ENCODE results near the gene ITPK1. TPM values are rescaled to one million over a fixed set of nuclear protein-coding genes. Genes with fewer than 3 reads are reported as not detected.
A peak's percentile ranks its signal among the peaks of the same experiment; 100 is the strongest.

The ITPK1 gene
- polyA plus RNA-seq, 2 of the 4 experiments (the other 2 are of a cell fraction), result 46.2 to 47.0 TPM

GRCh38 chr14:92945959-92946846 is 169.5 kb downstream of the ITPK1 start (continued):
- TF ChIP-seq SMC3 (IDR thresholded peaks at IDR 0.05) (no peak), CHD4 (IDR thresholded peaks at IDR 0.05; ENCODE audit: borderline replicate concordance) (no peak; the same call in 1 of the 2 replicates), ZNF302 (CRISPR knock-in tag; IDR thresholded peaks at IDR 0.05) (peak; percentile 48; the same call in 1 of the 2 replicates), FOSL2 (IDR thresholded peaks at IDR 0.05) (no peak), FOSL2 (CRISPR knock-in tag; IDR thresholded peaks at IDR 0.05) (no peak; the same call in 1 of the 2 replicates), EHMT2 (IDR thresholded peaks at IDR 0.05; ENCODE audit: low read depth) (no peak), POLR2AphosphoS2 (conservative IDR thresholded peaks at IDR 0.05; ENCODE audit: low read length) (no peak), RNF2 (IDR thresholded peaks at IDR 0.05; ENCODE audit: borderline replicate concordance, low read depth) (peak; percentile 40; the same call in 1 of the 2 replicates), ESRRA (IDR thresholded peaks at IDR 0.05; ENCODE audit: borderline replicate concordance, low read length) (no peak), RCOR1 (IDR thresholded peaks at IDR 0.05; ENCODE audit: low read depth, low read length) (no peak), PHF8 (IDR thresholded peaks at IDR 0.05; ENCODE audit: borderline replicate concordance, low read depth) (no peak), KDM1A (IDR thresholded peaks at IDR 0.05; ENCODE audit: low read depth) (peak; percentile 52; the same call in 1 of the 2 replicates), HOXB13 (CRISPR knock-in tag; IDR thresholded peaks at IDR 0.05; ENCODE audit: low read depth) (peak; percentile 87), KDM5A (IDR thresholded peaks at IDR 0.05) (no peak), E2F6 (IDR thresholded peaks at IDR 0.05; ENCODE audit: borderline replicate concordance, low read depth) (peak; percentile 95), ZC3H11A (IDR thresholded peaks at IDR 0.05) (no peak), HOXA7 (CRISPR knock-in tag; IDR thresholded peaks at IDR 0.05) (no peak), CEBPB (IDR thresholded peaks at IDR 0.05) (no peak), HDAC2 (IDR thresholded peaks at IDR 0.05) (no peak), EHF (CRISPR knock-in tag; IDR thresholded peaks at IDR 0.05) (peak; percentile 73; the same call in 1 of the 2 replicates), GATA3 (IDR thresholded peaks at IDR 0.05; ENCODE audit: borderline replicate concordance) (peak; percentile 39; the same call in 1 of the 2 replicates), EP300 (IDR thresholded peaks at IDR 0.05) (no peak), JUNB (IDR thresholded peaks at IDR 0.05) (no peak), MAFK (IDR thresholded peaks at IDR 0.05; ENCODE audit: partially characterized antibody) (no peak), SREBF2 (IDR thresholded peaks at IDR 0.05) (no peak), POLR2A (IDR thresholded peaks at IDR 0.05; ENCODE audit: low read length) (no peak), JUN (IDR thresholded peaks at IDR 0.05) (peak in 1 of 2 experiments; percentile 49; a peak in 1 of 5 replicates), CBX8 (IDR thresholded peaks at IDR 0.05) (no peak), FOSB (CRISPR knock-in tag; IDR thresholded peaks at IDR 0.05) (no peak), BCL3 (IDR thresholded peaks at IDR 0.05) (no peak), HES2 (IDR thresholded peaks at IDR 0.05) (no peak)
